ENCODE measurements around the gene PPP1R12A.
"Not testable (repeated sequence)": the region's sequence is repeated elsewhere in the genome, so short reads cannot be mapped to it uniquely, and the experiment has no call there.

PPP1R12A gene

GRCh38 chr12:79841248-79841877 is 93.5 kb downstream of the PPP1R12A start:
- DNase-seq (ENCODE audit: low read depth) = no peak

DNA sequence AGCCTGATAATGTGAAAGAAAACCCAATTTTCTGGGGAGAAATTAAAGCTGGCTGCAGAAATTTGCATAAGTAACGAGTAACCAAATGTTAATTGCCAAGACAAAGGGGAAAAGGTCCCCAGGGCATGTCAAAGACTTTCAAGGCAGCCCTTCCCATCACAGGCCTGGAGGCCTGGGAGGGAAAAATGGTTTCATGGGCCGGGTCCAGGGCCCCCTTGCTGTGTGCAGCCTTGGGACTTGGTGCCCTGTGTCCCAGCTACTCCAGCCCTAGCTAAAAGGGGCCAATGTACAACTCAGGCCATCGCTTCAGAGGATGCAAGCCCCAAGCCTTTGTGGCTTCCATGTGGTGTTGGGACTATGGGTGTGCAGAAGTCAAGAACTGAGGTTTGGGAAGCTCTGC is 96.5 kb downstream of the PPP1R12A start:
- DNase-seq (ENCODE audit: low read depth) = no peak

DNA sequence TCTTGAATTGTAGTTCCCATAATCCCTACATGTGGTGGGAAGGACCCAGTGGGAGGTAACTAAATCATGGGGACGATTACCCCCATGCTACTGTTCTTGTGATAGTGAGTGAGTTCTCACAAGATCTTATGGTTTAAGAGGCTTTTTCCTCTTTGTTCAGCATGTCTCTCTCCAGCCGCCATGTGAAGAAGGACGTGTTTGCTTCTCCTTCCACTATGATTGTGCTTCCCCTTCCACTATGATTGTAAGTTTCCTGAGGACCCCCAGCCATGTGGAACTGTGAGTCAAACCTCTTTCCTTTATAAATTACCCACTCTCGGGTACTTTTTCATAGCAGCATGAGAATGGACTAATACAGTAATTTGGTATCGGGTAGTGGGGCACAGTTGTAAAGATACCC is 97.3 kb downstream of the PPP1R12A start:
- no peak for DNase-seq (ENCODE audit: low read depth)

GRCh38 chr12:79835377-79835843 is 99.5 kb downstream of the PPP1R12A start:
- DNase-seq (ENCODE audit: low read depth) = no peak

GRCh38 chr12:79834712-79835376 is 100.1 kb downstream of the PPP1R12A start:
- no peak for DNase-seq (ENCODE audit: low read depth)

GRCh38 chr12:79830440-79830839 is 104.5 kb downstream of the PPP1R12A start:
- DNase-seq (ENCODE audit: low read depth) = no peak

DNA sequence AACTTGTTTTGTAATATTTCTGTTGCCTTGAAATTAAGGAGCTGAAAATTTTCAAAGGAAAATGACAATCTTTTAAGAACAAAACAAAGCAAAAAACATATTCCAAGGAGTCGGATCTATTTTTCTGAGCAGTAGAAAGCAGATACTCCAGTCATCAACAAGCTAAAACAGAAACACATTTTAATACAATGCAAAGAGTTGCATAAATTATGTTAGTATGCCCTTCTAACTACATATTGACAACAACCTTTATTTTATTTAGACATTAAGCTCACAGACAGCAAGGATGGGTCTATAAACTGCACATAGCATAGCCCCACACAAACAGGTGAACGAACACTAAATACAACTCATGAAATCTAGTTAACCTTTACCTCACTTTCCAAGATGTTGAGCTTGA is 106.0 kb downstream of the PPP1R12A start:
- DNase-seq (ENCODE audit: low read depth) = no peak

DNA sequence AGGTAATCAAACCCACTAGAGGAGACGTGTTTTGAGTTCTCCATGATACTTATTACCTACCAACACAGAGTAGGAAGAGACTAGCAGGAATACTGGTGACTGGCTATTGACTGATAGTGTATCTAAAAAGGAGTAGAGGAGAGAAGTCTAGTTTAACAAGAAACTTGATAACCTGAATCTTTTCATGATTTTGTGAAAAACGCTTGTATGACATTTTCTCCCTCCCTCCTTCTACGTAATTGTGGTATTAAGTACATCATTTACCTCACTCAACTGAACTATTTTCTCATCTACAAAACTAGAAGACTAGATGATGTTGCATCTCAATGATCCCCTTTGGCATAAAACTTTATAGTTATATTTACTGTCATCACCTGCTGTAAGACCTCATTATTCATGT is 107.4 kb downstream of the PPP1R12A start:
- DNase-seq (ENCODE audit: low read depth) = no peak

DNA sequence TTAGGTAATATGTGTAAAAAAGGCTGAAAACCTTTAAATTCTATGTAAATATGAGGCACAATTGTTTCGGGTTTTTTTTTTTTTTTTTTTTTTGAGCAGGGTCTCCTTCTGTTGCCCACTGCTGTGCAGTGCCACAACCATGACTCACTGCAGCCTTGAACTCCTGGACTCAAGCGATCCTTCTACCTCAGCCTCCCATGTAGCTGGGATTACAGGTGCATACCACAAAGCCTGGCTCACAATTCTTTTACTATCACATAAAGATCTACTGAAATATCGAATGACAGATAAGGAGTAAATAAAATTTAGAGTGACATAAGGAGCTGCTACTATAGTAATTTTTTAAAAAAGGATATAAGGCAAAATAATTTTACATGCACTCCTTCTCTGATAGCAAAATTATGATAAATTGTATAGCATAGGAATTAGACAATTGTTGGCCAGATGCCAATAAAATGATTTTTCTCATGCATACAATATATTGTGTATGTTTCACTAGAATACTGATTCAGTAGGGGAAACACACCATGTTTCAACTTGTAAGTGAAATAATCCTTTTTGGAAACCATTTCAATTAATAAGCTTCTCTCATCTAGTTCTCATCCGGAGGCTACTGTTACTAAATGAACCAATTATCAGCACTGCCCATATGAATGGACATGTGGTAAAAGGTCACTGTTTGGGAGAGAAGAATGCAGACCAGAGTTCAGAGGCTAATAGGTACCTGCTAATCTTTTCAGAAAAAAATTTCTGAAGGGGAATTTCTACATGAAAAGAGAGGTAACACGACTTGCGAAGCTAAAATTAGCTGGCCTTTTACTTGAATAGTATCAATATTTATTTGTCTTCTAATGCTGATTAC is 108.4 kb downstream of the PPP1R12A start:
- DNase-seq (ENCODE audit: low read depth) = no peak

GRCh38 chr12:79822475-79822874 is 112.4 kb downstream of the PPP1R12A start:
- no peak for DNase-seq (ENCODE audit: low read depth)

DNA sequence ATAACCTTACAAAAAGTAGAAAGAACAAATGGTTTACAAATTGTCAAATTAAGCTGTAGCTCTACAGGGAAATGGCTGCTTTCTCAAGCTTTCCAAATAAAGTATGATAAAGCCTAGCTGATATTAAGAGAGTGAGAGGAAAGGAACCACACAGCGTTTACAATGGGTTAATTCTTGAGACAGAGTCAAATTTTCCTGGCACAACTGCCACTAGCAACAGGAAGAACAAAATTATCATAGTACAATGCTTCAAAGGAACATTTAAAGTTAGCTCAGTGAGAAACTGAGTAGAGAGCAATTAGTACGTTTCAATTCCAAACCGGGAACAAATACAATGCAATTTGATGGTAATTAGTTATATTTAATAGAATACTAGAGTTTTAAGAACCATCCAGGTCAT is 116.0 kb downstream of the PPP1R12A start:
- DNase-seq (ENCODE audit: low read depth) = no peak

DNA sequence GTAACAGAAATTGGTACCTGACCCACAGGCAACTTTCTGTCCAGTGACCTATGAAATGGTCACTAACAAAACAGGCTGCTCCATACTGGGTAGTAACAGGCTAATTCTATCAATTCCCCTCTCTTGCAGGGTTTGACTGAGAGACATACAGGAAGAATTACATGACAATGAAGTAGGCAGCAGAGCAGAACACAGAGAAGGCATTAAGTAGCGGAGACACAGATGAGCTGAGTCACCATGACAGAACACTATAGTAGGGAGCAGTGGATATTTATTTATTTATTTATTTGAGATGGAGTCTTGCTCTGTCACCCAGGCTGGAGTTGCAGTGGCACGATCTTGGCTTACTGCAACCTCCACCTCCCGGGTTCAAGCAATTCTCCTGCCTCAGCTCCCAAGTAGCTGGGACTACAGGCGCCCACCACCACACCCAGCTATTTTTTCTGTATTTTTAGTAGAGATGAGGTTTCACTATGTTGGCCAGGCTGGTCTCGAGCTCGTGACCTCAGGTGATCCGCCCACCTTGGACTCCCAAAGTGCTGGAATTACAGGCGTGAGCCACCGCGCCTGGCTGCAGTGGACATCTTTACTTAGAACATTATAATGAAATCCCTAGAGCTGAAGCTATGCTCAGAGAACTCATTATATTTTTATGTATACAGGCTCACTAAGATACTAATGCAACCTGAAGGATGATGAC is 150.4 kb downstream of the PPP1R12A start:
- not testable (repeated sequence) for DNase-seq (ENCODE audit: low read depth)

- DNase-seq (ENCODE audit: low read depth) = no peak
Measured at GRCh38 chr12:79782172-79782900, 152.6 kb downstream of the PPP1R12A start.

GRCh38 chr12:79778802-79779448 is 156.0 kb downstream of the PPP1R12A start:
- no peak for DNase-seq (ENCODE audit: low read depth)

- DNase-seq (ENCODE audit: low read depth) = no peak
Measured at GRCh38 chr12:79776111-79776510, 158.8 kb downstream of the PPP1R12A start.

- DNase-seq (ENCODE audit: low read depth) = no peak
Measured at GRCh38 chr12:79775355-79776027, 159.4 kb downstream of the PPP1R12A start.

DNA sequence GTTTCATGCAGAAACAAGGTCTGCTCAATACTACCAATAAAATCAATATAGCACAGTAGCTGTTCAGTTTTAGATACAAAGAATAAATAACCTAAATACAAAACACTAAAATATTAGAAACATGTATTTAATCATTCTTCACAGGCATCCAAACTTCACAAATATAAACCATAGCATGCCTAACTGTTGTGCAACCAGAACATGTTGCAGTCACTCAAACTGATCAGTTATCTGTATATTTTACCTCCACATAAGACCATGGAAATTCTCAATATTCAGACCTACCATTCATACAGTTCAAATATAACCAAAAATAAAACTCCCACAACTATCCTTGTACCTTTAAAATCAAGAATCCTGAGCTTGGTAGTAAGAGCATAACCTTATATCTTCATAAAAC is 161.0 kb downstream of the PPP1R12A start:
- no peak for DNase-seq (ENCODE audit: low read depth)

DNA sequence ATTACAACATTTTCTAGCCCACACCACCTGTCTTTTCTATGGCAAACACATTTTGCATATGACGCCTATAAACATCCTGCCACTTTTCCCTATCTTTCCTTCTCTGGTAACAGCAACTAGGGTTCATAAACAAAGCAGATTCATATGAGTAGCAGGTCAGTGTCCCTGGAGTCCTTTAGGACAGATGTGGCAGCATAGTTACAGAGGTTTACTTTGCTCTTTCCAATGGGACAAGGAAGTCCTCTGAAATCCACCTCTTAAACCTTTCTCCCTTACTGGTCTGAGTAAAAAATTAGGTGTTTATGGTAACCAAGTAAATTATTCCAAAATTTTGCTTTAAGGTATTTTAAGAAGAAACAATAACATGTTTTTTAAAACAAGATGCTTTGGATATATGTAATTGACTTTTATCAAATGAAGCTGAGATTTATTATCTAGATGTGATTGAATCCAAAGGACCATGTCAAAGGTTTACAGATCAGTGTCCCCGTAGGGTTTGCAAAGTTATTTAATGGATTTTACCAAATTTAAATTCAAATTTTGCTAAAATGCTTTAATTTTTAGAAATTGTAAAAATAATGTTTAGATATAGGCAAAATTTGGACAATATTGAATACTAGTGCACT is 164.9 kb downstream of the PPP1R12A start:
- DNase-seq (ENCODE audit: low read depth) = no peak

DNA sequence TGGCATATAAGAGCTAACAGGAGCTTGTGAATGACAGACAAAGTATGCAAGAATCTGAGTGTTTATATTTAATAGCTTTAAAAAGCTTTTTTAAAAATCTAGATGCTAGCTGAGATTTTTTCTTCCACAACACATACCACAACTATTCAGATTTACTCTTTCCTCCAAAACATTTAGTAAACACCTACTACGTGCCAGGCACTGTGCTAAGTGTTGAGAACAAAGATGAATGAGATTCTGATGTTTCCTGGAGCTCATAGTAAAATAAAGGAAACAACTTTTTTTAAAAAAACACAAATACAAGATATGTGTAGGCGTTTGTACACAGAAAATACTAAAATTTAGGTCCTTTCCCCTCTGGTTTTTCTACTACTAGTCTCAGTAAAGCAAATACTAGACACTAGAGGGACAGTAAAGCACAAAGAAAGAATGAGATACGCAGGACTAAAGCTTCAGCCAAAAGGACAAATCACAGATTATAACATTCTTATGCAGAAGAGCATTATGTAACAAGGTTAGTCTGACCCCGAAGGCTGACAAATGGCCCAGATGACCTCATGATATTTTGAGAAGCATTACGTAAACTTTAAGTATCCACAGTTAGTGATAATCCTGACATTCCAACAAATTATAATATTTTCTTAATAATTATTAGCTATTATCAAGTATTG is 165.6 kb downstream of the PPP1R12A start:
- no peak for DNase-seq (ENCODE audit: low read depth)
